Neural cell (in vitro differentiated cells): ENCODE results near the gene PLCL1. TPM values are rescaled to one million over a fixed set of nuclear protein-coding genes. Genes with fewer than 3 reads are reported as not detected.

Experiments
- H2AFZ ChIP-seq: fragments of 200-600, 300-800 bp; sonication (generic), shearing (Covaris generic); 2 replicates; pipeline ENCODE4 v1.6.0; 2014; ENCODE audit warnings: low read depth, mild to moderate bottlenecking, antibody characterized with exemption, low read length, moderate library complexity
- H3F3A ChIP-seq: fragments of 200-600 bp; shearing (Covaris generic); 2 replicates; pipeline ENCODE4 v1.6.1; 2016; ENCODE audit warnings: mild to moderate bottlenecking, moderate library complexity, mixed read lengths, antibody characterized with exemption, low read length; ENCODE audit not compliant: insufficient read depth, poor library complexity, severe bottlenecking
- H3K27ac ChIP-seq: fragments of 200-600, 300-800 bp; sonication (generic), shearing (Covaris generic); 2 replicates; pipeline ENCODE4 v1.5.1; 2014; ENCODE audit warnings: mild to moderate bottlenecking, low read length, moderate library complexity
- H3K27me3 ChIP-seq: fragments of 300-800, 200-600 bp; sonication (generic), shearing (Covaris generic); 2 replicates; pipeline ENCODE4 v1.6.0; 2014; ENCODE audit warnings: mild to moderate bottlenecking, low read depth, low read length, moderate library complexity; ENCODE audit not compliant: insufficient read depth
- H3K36me3 ChIP-seq: fragments of 300-800, 200-600 bp; sonication (generic), shearing (Covaris generic); 2 replicates; pipeline ENCODE4 v1.5.1; 2014; ENCODE audit warnings: mild to moderate bottlenecking, antibody characterized with exemption, low read length, moderate library complexity; ENCODE audit not compliant: insufficient read depth
- H3K4me2 ChIP-seq: fragments of 300-800, 200-600 bp; sonication (generic), shearing (Covaris generic); 2 replicates; pipeline ENCODE4 v1.6.0; 2014; ENCODE audit warnings: mild to moderate bottlenecking, low read length
- H3K4me3 ChIP-seq: fragments of 300-800, 200-600 bp; sonication (generic), shearing (Covaris generic); 2 replicates; pipeline ENCODE4 v1.5.1; 2014; ENCODE audit warnings: mild to moderate bottlenecking, low read length, moderate library complexity
- H3K79me2 ChIP-seq: fragments of 200-600 bp; shearing (Covaris generic); replicated peaks from 2 replicates; pipeline ENCODE4 v1.6.0; 2014; ENCODE audit warnings: mild to moderate bottlenecking, low read length, moderate library complexity; ENCODE audit not compliant: insufficient read depth
- H3K9ac ChIP-seq: fragments of 300-800, 200-600 bp; sonication (generic), shearing (Covaris generic); 2 replicates; pipeline ENCODE4 v1.6.1; 2016; ENCODE audit warnings: mild to moderate bottlenecking, low read length, mixed read lengths
- H3K9me2 ChIP-seq: fragments of 200-600 bp; shearing (Covaris generic); 2 replicates; pipeline ENCODE4 v1.6.1; 2016; ENCODE audit warnings: mild to moderate bottlenecking, low read length, mixed read lengths; ENCODE audit not compliant: insufficient read depth
- H3K9me3 ChIP-seq: fragments of 200-600, 300-800 bp; sonication (generic), shearing (Covaris generic); 2 replicates; pipeline ENCODE4 v1.6.1; 2016; ENCODE audit warnings: mild to moderate bottlenecking, mixed run types, low read length, moderate library complexity, mixed read lengths
- H4K20me1 ChIP-seq: fragments of 200-600 bp; shearing (Covaris generic); 2 replicates; pipeline ENCODE4 v1.6.1; 2016; ENCODE audit warnings: mild to moderate bottlenecking, mixed run types; ENCODE audit not compliant: insufficient read depth
- EP300 ChIP-seq: fragments of 450-650 bp; conservative IDR thresholded peaks from 2 replicates; pipeline ENCODE4 v1.6.1; 2014; ENCODE audit warnings: antibody characterized with exemption, mild to moderate bottlenecking, moderate library complexity; ENCODE audit not compliant: poor library complexity, severe bottlenecking
- EZH2 ChIP-seq: fragments of 200-600, 300-800 bp; shearing (Covaris generic), sonication (generic); IDR thresholded peaks from 2 replicates; pipeline ENCODE4 v1.6.1; 2014; ENCODE audit warnings: antibody characterized with exemption, low read length, borderline replicate concordance, mild to moderate bottlenecking; ENCODE audit not compliant: insufficient read depth, poor library complexity, severe bottlenecking
- MXI1 ChIP-seq: fragments of 450-650 bp; conservative IDR thresholded peaks from 2 replicates; pipeline ENCODE4 v1.6.1; 2014; ENCODE audit warnings: antibody characterized with exemption, mild to moderate bottlenecking; ENCODE audit not compliant: poor library complexity, severe bottlenecking
- POLR2AphosphoS5 ChIP-seq: IDR thresholded peaks from 2 replicates; pipeline ENCODE4 v1.6.1; 2012
- RAD21 ChIP-seq: fragments of 450-650 bp; conservative IDR thresholded peaks from 2 replicates; pipeline ENCODE4 v1.6.1; 2014; ENCODE audit warnings: antibody characterized with exemption, mild to moderate bottlenecking, moderate library complexity
- SMC3 ChIP-seq: fragments of 450-650 bp; conservative IDR thresholded peaks from 2 replicates; pipeline ENCODE4 v1.6.1; 2014; ENCODE audit warnings: antibody characterized with exemption, mild to moderate bottlenecking, moderate library complexity; ENCODE audit not compliant: poor library complexity
- TAF1 ChIP-seq: IDR thresholded peaks from 2 replicates; pipeline ENCODE4 v1.6.1; 2012; ENCODE audit warnings: low read depth
- polyA plus RNA-seq: library from polyadenylated mRNA; depleted of rRNA; stranded (reverse); fragments of >200 nt; gene quantifications from 2 replicates; pipeline ENCODE4 v1.2.3, GENCODE V29; 2014
- TF ChIP-seq, protein P1 (sequence below): IDR thresholded peaks from 2 replicates; pipeline ENCODE4 v1.6.1; 2012; ENCODE audit warnings: borderline replicate concordance
- TF ChIP-seq, protein P2 (sequence below): fragments of 450-650 bp; IDR thresholded peaks from 2 replicates; pipeline ENCODE4 v1.5.1; 2014; ENCODE audit warnings: antibody characterized with exemption, mild to moderate bottlenecking, moderate library complexity; ENCODE audit not compliant: poor library complexity, severe bottlenecking

The PLCL1 gene
- polyA plus RNA-seq, 1 donor from 2014 or later, result 6.8 TPM

DNA sequence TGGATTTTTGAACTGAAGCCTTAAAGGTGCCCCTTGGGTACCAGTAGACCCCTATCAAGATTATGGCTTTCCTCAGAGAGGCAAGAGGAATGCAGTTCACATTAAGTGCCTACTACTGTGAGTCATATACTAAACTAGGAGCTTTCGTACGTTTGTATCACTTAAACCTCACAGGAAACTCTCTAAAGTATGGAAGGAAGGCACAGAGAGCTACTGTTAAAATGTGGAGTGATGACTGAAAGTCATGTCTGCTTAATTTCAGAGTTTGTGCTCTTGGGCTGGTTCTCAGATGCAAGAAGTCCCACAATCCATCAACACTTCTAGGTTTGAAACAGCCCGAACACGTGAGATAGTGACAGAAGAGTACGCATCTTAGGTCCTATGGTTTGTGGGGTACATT, 4.7 kb downstream of the PLCL1 start:
- Histone ChIP-seq H4K20me1 (no peaks in the 10 kb centered on the region), H3K27ac (no peak overlapping the region), H3K9me3 (no peaks in the 10 kb centered on the region), H3K4me3 (no peak overlapping the region), H3K4me2 (no peak overlapping the region), H3K9ac (no peak overlapping the region), H2AFZ (no peak overlapping the region), H3K9me2 (no peaks in the 10 kb centered on the region), H3K79me2 (peaks cover 4% of the 10 kb centered on the region), H3F3A (no peaks in the 10 kb centered on the region), H3K36me3 (no peaks in the 10 kb centered on the region), H3K27me3 (peaks cover 23% of the 10 kb centered on the region)
- TF ChIP-seq SMC3 (no peak), EP300 (no peak), MXI1 (no peak), POLR2AphosphoS5 (no peak), RAD21 (no peak), TAF1 (no peak), EZH2 (no peak)
- TF ChIP-seq, protein P1, sequence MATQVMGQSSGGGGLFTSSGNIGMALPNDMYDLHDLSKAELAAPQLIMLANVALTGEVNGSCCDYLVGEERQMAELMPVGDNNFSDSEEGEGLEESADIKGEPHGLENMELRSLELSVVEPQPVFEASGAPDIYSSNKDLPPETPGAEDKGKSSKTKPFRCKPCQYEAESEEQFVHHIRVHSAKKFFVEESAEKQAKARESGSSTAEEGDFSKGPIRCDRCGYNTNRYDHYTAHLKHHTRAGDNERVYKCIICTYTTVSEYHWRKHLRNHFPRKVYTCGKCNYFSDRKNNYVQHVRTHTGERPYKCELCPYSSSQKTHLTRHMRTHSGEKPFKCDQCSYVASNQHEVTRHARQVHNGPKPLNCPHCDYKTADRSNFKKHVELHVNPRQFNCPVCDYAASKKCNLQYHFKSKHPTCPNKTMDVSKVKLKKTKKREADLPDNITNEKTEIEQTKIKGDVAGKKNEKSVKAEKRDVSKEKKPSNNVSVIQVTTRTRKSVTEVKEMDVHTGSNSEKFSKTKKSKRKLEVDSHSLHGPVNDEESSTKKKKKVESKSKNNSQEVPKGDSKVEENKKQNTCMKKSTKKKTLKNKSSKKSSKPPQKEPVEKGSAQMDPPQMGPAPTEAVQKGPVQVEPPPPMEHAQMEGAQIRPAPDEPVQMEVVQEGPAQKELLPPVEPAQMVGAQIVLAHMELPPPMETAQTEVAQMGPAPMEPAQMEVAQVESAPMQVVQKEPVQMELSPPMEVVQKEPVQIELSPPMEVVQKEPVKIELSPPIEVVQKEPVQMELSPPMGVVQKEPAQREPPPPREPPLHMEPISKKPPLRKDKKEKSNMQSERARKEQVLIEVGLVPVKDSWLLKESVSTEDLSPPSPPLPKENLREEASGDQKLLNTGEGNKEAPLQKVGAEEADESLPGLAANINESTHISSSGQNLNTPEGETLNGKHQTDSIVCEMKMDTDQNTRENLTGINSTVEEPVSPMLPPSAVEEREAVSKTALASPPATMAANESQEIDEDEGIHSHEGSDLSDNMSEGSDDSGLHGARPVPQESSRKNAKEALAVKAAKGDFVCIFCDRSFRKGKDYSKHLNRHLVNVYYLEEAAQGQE, result no peak
- TF ChIP-seq, protein P2, sequence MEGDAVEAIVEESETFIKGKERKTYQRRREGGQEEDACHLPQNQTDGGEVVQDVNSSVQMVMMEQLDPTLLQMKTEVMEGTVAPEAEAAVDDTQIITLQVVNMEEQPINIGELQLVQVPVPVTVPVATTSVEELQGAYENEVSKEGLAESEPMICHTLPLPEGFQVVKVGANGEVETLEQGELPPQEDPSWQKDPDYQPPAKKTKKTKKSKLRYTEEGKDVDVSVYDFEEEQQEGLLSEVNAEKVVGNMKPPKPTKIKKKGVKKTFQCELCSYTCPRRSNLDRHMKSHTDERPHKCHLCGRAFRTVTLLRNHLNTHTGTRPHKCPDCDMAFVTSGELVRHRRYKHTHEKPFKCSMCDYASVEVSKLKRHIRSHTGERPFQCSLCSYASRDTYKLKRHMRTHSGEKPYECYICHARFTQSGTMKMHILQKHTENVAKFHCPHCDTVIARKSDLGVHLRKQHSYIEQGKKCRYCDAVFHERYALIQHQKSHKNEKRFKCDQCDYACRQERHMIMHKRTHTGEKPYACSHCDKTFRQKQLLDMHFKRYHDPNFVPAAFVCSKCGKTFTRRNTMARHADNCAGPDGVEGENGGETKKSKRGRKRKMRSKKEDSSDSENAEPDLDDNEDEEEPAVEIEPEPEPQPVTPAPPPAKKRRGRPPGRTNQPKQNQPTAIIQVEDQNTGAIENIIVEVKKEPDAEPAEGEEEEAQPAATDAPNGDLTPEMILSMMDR, result no peak

DNA sequence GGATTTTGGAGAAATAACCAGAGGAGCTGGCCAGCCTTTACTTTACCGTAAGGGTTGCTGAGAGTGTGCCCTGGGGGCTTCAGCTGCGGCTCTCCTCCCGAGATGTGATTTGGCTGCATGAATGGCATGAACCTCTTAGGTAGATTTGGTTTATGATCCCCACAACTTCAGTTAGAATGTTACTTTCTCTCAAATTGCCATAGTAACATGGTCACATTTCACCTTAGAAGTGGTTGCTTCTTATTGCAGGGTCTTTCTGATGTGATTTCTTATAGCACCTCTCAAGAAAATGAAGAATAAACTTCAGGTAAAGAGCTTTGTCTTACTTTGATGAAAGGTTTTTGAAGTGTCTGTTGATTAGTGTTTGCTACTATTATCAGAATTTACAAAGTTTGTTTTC, 5.6 kb downstream of the PLCL1 start:
- H3K27ac ChIP-seq, result no peak overlapping the region
- no peak overlapping the region for H3K4me3 ChIP-seq

More for the DNA sequence above, 5.6 kb downstream of the PLCL1 start:
- Histone ChIP-seq H3K9ac (no peak overlapping the region), H3K9me3 (no peaks in the 10 kb centered on the region), H3K36me3 (no peaks in the 10 kb centered on the region), H3K79me2 (peaks cover 4% of the 10 kb centered on the region), H3K4me2 (no peak overlapping the region), H2AFZ (no peak overlapping the region), H4K20me1 (no peaks in the 10 kb centered on the region), H3K27me3 (peaks cover 20% of the 10 kb centered on the region), H3K9me2 (no peaks in the 10 kb centered on the region), H3F3A (no peaks in the 10 kb centered on the region)
- no peak for TF ChIP-seq EZH2
- TF ChIP-seq, protein P2, result no peak
- no peak for TF ChIP-seq MXI1
- TF ChIP-seq SMC3, result no peak
- TF ChIP-seq EP300, result no peak
- no peak for TF ChIP-seq POLR2AphosphoS5
- TF ChIP-seq TAF1, result no peak
- TF ChIP-seq, protein P1, result no peak
- TF ChIP-seq RAD21, result no peak
